Stimulated activated CD8-positive, alpha-beta memory T cell treated with anti-CD3 and anti-CD28 coated beads, Interleukin-4, amount 100 ng/mL, for 4 hours (primary cell): ENCODE data around the gene MINDY4.
"Not testable (repeated sequence)": the region's sequence is repeated elsewhere in the genome, so short reads cannot be mapped to it uniquely, and the experiment has no call there.

ENCODE experiments used
- DNase-seq, 2 donors: peaks; one replicate each; pipeline ENCODE4 v3.0.0-alpha.2; 2020; ENCODE audit warnings: low read depth in 2 of 2, low spot score in 1 of 2

The MINDY4 gene

GRCh38 chr7:30800785-30801252, 29.6 kb downstream of the MINDY4 start:
- no peak for DNase-seq

- DNase-seq = no peak
These were observed 31.6 kb downstream of the MINDY4 start for GRCh38 chr7:30802812-30803211.

- DNase-seq = no peak
These were observed 33.0 kb downstream of the MINDY4 start for GRCh38 chr7:30804078-30804661.

DNA sequence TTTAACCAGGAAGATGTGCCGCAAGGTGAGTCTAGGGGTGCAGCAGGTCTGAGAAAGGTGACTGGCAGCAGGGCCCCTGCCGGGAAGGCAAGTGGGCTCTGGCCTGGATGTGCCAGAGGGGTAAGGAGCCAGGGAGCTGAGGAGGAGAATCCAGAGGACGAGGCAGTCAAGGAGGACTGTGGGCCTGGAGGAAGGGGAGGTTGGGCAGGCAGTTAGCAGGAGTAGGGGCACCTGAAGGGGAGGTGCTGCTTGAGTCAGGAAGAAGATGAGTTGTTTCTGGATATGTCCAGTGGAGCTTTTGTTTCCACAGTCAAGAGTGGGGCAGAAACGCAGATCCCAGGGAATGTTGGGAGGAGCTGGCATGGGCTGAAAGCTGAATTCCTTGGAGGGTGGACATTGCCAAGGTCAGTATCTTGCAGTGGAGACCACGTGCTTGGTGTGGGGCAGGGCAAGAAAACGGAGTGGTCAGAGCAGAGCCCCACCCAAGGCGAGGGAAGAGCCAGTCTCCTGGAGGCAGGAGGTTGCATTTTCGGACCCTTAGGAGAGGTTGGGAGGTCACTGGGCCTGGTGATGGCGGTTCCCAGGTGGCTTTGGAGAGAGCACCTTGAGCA, 34.0 kb downstream of the MINDY4 start:
- DNase-seq = no peak

GRCh38 chr7:30805931-30806330, 34.7 kb downstream of the MINDY4 start:
- DNase-seq = no peak

GRCh38 chr7:30807477-30807876, 36.3 kb downstream of the MINDY4 start:
- DNase-seq = not testable (repeated sequence)

- not testable (repeated sequence) for DNase-seq
These were observed 36.7 kb downstream of the MINDY4 start for GRCh38 chr7:30807941-30808340.

GRCh38 chr7:30810986-30811385, 39.8 kb downstream of the MINDY4 start:
- no peak for DNase-seq

DNA sequence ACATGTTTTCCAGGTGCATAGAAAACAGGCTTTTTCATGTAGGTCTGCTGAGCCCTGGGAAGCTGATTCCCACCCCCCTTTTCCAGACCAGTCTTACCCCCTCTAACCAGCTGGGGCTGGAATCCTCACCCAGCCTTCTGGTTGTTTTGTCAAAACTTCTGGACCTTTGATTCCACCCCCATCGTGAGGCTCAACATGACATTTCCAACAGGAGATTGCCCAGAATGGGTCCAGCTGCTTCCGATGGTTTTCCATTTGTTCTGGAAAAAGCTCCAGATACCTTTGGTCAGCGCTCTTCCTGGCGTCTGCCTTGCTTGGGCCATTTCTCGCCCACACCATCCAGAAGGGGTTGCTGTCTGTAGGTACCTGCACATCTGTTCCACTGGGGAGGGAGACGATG, 41.5 kb downstream of the MINDY4 start:
- no peak for DNase-seq

DNA sequence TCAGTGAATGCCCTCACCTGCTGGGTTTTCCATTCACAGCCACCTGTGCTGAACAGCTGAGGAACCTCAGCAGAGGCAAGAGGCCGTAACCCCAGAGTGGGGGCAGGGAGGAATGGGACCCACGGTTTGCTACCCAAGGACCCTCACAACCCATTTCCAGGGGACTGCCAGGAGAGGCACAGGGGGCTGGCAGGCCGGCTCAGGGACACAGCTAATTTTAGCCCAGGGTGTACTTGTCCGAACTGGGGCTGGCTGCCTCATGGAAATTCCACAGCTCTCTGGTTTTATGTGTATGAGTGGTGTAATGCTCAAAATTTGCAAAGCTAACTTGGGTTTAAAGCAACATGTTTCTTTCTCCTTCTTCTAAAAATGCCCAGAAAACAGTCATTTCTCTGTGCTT, 42.2 kb downstream of the MINDY4 start:
- DNase-seq = no peak

DNA sequence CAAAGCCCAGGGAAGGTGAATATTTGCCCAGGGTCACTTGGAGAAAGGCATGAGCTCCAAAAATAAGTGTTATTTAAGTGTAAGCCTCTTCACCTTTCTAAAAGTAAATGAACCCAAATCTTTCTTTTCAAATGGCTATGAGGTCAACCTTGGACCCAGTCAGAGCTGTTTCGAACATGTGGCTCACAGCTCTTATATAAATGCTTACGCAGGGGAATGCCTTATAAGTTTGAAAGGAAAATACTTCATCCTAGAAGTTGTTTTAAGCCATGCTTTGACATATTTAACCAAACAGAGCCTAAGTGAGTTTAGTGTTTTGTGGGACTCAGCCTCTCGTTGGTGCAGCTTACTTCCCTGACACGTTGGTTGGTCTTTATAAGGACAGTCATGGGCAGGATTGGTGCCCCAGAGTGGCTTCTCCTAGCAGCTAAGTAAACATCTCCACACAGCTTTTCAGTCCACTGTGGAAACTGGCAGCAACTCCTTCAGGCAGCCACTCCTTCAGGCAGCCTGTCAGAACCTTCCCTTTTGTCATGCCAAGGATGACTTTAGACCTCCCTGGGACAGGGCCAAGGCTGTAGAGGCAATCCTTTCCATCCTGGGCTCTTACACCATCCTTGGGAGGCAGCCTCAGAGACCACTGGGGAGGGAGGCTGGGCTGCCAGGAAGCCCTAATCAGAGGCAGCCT, 43.6 kb downstream of the MINDY4 start:
- no peak for DNase-seq

- no peak for DNase-seq
These were observed 44.2 kb downstream of the MINDY4 start for GRCh38 chr7:30815388-30815854.

DNA sequence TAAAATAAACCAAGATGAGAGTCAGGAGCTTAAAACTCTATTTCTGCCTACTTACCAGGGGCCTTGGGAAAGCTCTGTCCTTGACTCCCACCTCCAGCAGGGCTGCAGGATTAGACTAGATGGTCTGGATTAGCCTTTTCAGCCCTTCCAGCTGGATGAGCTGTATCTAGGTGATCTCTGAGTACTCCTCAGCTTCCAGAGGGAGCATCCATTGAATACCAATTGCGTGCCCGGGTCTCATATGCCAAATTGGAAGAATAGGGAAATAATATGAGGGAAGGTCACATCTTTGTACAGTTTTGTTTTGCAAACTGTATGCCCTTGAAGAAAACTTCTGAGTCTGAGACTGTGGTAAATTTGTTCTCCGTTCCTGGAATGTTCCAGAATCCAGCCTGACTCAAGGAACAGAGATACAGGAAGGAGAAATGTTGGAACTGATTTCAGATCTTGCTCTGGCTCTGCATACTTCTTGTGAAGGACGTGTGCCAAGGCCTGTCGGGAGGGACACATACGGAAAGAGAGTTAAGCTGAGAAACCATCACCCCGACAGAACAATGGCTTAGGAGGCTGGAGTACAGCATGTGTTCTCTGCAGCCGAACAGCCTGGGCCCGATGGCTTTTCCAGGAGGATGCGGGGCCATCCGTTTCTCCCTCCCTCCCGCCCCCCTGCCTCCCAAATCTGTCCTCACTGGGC, 44.9 kb downstream of the MINDY4 start:
- no peak for DNase-seq

- no peak for DNase-seq
These were observed 45.6 kb downstream of the MINDY4 start for GRCh38 chr7:30816645-30817370.

GRCh38 chr7:30817371-30817767, 46.2 kb downstream of the MINDY4 start:
- no peak for DNase-seq

DNA sequence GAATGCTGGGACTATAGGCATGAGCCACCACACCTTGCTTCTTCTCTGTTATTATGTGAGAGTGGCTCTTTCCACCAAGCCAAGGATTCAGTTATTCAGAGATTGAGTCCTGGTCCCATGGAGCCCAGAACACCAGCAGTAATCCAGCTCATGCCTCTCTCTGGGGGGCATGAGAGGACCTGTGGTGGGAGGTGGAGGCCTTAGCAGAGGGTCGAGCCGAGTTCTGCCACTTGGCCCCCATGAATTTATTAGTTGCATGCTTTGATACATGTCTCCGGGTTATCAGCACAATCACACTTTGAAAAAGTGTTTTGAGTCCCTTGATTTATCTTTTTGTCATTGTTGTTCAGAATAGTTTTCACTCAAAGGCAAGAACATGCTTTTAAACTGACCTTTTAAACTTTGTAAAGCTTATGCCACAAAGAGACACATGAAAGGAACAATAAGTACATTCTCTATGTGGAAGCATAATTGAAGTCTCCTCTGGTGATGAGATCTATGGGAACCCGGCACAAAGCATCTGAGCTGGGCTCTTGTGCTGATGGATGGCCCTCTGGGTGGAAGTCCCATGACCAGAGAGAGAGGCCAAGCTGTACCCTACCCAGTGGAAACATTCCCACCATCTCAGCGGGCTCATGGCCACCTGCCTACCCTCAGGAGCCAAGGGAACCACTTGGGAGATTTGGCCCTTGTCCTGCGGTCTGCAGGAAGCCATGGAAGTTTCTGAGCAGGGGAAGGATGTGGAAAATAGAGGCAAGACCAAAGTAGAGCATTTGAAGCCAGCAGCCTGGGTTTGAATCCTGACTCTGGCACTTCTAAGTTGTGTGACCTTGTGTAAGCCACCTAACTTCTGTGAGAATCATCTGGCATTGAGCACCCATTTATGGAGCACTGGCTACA, 53.9 kb downstream of the MINDY4 start:
- DNase-seq = no peak

DNA sequence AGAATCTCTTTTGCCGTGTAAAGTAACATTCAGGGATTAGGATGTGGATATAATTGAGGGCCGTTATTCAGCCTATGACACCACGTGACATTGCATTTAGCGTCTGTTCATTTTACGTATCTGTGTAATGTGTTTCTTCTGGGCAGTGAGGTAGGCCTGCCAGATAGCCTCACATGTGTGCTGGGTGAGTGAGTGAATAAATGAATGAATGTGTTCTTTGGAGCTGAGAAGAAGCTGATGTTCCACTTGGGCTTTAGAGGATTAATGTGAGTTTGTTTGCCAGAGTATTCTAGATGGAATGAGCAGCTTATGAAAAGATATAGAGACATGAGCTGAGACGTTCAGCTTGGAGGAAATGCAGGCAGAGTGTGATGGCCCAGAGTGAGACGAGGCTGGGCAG, 55.0 kb downstream of the MINDY4 start:
- no peak for DNase-seq

DNA sequence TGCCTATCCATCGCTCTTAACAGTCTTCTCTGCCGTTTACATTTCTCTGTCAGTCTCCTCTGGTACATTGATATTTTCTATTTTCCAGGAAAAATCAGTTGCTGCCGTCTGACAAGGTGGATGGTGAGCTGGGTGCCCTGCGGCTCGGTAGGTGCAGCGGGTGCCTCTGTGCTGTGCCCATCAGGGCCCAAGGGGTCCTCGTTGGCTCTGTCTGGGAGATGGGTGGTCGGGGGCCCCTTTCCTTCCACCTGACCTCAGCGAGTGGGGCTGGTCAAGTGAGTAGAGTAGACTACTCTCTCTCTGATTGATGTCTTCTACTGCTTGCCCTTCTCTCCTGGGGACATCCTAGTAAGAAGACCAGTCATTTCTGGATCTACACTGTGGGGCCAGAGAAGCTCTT, 57.4 kb downstream of the MINDY4 start:
- DNase-seq = no peak

DNA sequence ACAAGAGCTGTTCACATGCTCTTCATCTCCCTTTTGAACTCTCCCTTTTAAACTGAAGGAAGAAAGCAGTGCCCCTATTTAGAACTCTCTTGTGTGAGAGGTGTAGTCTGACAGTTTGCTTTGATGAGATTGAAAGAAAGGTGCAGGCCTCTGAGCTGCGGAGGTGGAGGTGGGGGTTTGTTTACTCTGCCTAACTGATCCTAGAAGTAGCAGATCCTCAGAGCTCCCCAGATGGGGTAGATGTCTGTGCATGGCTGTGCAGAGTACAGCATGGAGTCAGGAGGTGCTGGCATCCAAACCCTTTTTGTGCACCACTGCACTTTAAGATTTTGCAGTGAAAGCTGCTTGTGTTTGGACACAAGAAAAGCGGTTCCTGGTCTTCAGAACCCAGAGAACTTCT, 58.3 kb downstream of the MINDY4 start:
- no peak for DNase-seq

- no peak for DNase-seq
These were observed 60.0 kb downstream of the MINDY4 start for GRCh38 chr7:30831227-30831626.
